Stimulated activated CD8-positive, alpha-beta memory T cell treated with anti-CD3 and anti-CD28 coated beads, Interleukin-7, amount 100 ng/mL, for 24 hours (primary cell): ENCODE measurements around the gene ZNF771.
A peak's percentile ranks its signal among the peaks of the same experiment; 100 is the strongest.
"Not testable (repeated sequence)": the region's sequence is repeated elsewhere in the genome, so short reads cannot be mapped to it uniquely, and the experiment has no call there.

Experiments used
- DNase-seq: peaks from one replicate; pipeline ENCODE4 v3.0.0-alpha.2; 2020; ENCODE audit warnings: low read depth

Gene ZNF771

DNA sequence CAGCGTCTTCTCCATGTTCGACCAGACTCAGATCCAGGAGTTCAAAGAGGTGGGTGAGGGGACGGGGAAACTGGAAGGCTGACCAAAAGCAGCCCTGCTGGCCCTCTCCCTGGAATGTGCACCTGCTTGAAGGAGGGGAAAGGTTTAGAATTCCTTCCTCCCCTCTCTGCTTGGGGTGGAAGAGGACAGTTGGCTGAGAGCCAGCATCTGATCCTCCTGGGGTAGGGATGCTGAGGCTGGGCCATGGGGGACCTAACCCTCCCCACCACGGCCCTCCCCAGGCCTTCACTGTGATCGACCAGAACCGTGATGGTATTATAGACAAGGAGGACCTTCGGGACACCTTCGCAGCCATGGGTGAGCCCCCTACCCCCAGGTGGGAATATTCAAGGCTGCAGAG lies 31.5 kb upstream of the ZNF771 start:
- DNase-seq: no peak

- DNase-seq: no peak
Observed at GRCh38 chr16:30376461-30376902, 30.9 kb upstream of the ZNF771 start.

DNA sequence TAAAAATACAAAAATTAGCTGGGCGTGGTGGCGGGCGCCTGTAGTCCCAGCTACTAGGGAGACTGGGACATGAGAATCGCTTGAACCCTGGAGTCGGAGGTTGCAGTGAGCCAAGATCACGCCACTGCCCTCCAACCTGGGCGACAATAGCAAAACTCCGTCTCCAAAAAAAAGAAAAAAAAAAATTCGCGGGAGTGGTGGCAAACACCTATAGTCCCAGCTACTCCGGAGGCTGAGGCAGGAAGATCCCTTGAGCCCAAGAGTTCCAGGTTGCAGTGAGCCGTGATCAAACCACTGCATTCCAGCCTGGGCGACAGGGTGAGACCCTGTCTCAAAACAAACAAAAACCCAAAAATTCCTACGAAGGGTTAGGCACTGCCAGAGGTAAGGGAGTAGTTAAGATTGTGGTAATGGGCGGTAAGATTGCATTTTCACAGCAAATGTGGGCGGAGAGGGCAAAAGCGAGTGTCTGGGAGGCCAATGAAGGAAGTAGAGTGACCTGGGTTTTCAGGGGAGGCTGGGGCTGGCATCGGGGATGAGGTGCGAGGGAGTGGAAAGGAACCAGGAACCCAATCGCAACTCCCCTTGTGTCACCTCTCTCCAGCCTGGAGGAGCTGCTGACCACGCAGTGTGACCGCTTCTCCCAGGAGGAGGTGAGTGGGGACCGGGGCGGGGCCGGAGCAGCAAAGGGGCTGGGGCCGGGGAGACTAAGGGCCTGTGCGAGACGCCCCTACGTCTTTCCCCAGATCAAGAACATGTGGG lies 30.2 kb upstream of the ZNF771 start:
- no peak for DNase-seq

DNA sequence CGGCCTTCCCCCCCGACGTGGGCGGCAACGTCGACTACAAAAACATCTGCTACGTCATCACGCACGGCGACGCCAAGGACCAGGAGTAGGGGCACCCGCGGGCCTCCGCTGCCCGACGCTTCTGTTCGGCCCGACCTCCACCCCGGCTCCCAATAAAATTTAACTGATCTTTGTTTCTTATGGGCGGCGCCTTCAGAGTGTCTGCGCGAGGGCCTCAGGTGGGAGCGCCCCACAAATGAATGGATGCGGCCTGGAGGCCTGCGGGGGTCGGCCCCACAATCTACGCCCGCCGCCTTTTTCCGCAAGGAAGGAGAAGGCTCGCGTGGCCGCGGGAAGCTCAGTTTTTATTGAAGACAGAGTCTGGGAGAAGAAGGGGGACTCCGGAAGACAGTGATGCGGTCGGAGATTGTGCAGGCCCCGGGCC lies 29.6 kb upstream of the ZNF771 start:
- DNase-seq: no peak

- DNase-seq: peak; percentile 99
Observed at GRCh38 chr16:30378236-30379157, 28.9 kb upstream of the ZNF771 start.

DNA sequence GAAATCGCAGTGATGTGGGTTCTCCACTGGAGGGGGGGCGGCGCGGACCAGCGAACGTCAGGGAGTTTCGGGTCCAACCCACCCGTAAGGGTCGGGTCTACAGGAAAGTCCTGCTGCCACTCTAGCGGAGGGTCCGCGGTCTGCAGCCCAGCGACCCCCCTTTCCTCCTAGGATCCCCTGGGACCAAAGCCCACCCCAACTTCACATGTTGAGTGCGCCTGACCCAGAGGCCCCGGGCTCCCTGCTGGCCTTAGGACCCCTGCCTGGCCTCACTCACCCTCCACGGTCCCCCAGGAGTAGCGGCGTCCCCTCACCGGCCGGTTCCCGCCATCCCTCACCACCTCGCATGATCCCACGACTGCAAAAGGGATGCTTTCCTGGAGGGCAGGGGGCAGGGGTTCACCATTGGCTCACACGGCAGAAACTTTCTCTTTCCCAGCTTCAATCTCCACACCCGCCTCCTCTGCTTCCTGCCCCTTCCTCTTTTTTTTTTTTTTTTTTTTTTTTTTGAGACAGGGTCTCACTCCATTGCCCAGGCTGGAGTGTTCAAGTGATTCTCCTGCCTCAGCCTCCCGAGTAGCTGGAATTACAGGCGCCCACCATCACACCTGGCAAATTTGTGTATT lies 28.1 kb upstream of the ZNF771 start:
- no peak for DNase-seq

DNA sequence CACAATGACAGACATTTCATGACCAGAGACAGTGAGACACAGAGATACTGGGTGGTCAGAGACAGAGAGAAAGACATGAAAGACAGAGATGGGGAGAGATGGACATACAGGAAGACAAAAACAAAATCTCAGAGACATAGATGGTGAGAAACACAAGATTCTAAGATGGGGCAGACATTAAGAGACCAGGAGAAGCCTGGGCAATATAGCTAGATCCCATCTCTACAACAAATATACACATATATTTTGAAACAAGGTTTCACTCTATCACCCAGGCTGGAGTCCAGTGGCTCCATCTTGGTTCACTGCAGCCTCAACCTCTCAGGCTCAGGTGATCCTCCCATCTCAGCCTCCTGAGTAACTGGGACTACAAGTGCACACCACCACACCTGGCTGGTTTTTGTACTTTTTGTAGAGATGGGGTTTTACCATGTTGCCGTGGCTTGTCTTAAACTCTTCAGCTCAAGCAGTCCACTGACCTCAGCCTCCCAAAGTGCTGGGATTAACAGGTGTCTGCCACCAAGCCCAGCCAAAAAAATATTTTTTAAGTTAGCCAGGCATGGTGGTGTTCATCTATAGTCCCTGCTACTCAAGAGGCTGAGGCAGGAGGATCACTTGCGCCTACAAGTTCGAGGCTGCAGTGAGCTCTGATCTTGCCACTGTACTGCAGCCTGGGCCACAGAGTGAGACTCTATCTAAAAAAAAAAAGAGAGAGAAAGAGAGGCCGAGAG lies 27.2 kb upstream of the ZNF771 start:
- DNase-seq: no peak

DNA sequence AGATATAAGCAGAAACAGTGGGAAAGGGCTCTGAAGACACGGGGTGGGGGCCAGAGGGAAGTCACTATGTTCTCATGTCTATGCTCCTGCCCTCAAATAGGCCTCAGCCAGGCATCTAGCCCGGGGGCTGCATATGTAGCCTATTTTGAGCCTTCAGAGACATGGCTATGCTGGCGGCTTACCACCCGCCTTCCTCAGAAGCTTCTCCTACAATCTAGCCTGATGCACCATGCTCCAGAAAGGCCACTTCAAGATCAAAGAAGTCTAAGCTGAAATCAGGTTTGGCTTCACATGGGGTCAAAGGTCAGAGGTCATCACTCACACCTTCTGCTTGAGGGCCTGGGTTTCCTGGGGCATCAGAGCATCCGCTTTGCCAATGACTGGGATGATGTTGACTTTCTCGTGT lies 26.6 kb upstream of the ZNF771 start:
- DNase-seq: no peak

DNA sequence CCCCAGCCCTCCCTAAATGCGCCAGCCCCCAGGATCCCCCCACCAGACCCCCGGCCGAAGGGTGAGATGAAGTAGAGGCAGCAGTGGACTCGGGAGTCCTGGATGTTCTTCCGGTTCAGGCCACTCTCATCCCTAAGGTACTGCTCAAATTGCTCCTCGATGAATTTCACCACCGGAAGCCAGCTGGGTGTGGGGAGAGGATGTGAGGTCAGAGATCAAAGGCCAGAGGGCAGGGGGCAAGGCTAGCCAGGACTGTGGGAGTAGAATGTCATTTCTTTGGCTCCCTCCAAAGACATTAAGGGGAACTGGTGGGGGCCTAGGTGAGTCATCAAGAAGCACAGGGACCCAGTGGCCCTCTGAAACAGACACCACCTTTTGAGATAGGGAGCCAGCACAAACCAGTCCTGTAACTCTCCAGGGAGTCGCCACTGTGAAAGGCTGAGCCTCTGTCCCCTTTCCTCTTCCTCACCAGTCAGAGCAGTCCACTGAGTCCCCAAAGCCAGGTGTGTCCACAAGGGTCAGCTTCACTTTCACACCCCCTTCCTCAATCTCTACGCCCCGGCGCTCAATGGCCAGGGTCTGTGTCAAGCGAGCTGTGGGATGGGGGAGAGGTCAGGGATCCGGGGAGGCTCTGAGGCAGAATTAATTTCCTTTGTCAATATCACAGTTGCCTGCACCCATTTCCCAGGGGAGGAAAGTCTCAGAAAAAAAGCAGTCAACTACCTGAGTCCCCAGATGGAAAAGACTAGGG lies 25.9 kb upstream of the ZNF771 start:
- no peak for DNase-seq

DNA sequence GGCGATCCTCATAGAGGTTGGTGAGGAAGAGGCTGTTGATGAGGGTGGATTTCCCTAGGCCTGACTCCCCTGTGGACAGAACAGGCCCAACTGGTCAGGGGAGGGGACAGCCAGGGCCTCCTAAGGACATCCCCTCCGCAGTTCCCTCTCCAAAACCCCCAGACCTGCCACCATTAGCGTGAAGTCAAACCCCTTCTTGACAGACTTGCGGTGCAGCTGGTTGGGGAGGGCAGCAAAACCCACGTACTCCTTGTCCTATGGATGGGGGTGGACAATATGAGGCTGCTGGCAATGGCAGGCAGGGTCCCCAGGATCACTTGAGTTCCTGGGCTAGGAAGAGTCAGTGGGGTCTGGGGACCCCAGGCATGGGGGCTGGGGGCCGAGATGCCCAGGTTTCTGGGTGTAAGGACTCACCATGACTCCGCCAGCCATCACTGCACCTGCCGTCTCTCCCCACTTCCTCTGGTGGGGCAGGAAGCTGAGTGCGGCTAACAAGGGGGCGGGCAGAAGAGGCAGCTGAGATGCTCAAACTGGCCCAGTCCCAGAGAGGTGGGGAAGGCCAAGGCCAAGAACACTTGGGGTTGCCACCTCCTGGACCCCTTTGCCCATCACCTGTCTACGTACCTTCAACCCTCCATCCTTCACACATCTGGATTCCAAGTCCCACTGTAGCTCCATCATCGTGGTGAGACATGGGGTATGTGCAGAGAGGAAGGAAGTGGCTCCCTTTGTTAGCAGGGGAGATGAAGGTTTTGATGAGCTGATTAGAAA lies 25.1 kb upstream of the ZNF771 start, which contains the start of gene SEPTIN1:
Gene SEPTIN1, minus strand, starts transcription at position 451 of the 771 bp plus-strand sequence. Its CDS starts 19 bp downstream, at position 432.
- DNase-seq: no peak

- DNase-seq: no peak
Observed at GRCh38 chr16:30383521-30383920, 23.9 kb upstream of the ZNF771 start.

GRCh38 chr16:30394592-30395154 lies 12.7 kb upstream of the ZNF771 start:
- DNase-seq: no peak

DNA sequence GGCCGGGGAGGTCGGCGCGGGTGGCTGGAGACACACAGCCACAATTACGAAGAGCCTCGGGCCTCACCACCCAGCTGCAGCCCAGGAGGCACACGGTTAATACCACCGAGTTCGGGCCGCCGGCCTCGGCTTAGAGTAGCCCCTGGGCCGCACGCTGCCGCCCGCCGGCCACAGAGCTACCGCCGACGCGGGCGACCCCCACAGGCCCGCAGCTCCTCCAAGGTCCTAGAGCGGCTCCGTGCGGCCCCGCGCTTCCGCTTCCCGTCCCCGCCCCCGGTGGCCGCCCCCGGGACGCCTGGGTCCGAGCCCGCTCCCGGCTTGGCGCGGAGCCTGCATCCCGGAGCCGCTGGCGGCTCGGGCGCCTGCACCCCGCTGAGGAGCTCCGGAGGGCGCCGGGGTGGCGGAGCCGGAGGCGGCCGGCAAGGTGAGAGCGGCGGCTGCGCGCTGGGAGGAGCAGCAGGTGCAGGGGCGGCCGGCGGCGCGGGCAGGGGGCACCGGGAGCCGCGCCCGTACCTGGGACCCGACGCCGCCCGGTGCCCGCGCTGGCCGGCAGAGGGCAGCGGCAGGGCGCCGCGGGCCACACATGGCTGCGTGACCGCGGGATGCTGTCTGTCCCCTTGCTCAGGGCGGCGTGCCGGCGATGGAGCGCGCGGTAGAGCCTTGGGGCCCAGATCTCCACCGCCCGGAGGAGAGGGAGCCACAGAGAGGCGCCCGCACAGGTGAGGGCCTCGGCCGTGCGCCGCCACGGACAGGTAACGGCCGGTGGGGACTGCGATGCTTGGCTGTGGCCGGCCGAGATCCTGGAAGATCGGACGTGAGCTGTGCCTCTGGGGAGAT lies 12.0 kb upstream of the ZNF771 start, which contains the start of gene ZNF48:
Gene ZNF48, plus strand, starts transcription at position 266 of the 837 bp plus-strand sequence. Its CDS starts 375 bp downstream, at position 641.
- no peak for DNase-seq

- DNase-seq: no peak
Observed at GRCh38 chr16:30395992-30396585, 11.3 kb upstream of the ZNF771 start.

DNA sequence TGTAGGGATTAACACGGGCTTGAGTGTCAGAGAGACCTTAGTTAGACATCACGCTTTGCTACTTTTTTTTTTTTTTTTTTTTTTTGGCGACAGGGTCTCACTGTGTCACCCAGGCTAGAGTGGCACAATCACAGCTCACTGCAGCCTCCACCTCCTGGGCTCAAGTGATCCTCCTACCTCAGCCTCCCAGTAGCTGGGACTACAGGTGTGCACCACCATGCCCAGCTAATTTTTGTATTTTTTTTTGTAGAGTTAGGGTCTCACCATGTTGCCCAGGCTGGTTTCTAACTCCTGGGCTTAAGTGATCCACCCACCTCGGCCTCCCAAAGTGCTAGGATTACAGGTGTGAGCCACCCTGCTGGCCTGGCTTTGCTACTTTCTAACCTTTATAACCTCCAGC lies 10.8 kb upstream of the ZNF771 start:
- not testable (repeated sequence) for DNase-seq

DNA sequence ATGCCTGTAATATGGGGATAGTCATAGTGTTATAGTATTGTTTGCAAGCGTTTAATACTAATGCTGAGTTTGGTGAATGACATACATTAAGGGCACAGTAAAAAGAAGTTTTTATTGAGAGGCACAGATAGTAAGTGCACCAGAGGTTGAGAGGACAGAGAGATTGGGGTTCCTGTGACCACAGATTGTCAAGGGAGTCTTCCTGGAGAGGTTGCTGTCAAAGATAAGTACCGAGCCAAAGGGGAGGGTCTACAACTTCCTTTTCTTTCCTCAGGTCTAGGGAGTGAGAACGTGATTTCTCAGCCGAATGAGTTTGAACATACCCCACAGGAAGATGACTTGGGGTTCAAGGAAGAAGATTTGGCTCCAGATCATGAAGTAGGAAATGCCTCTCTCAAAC lies 10.3 kb upstream of the ZNF771 start:
- DNase-seq: no peak

DNA sequence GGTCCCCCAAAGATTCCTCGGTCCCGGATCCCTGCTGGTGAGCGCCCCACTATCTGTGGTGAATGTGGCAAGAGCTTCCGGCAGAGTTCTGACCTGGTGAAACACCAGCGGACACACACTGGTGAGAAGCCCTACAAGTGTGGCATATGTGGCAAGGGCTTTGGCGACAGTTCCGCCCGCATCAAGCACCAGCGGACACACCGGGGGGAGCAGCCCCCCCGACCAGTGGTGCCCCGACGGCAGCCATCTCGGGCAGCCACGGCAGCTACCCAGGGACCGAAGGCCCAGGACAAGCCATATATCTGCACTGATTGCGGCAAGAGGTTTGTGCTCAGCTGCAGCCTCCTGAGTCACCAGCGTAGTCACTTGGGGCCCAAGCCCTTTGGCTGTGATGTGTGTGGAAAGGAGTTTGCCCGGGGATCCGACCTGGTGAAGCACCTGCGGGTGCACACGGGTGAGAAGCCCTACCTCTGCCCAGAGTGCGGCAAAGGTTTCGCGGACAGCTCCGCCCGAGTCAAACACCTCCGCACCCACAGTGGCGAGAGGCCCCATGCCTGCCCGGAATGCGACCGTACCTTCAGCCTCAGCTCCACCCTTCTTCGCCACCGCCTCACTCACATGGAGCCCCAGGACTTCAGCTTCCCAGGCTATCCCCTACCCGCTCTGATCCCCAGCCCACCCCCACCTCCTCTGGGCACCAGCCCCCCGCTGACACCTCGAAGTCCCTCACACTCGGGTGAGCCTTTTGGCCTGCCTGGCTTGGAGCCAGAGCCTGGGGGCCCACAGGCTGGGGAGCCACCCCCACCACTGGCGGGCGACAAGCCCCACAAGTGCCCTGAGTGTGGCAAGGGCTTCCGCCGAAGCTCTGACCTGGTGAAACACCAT lies 9.4 kb upstream of the ZNF771 start:
- DNase-seq: no peak
